Measurements from ENCODE around the gene PLXNB1. TPM values are rescaled to one million over a fixed set of nuclear protein-coding genes. Genes with fewer than 3 reads are reported as not detected.

PLXNB1 gene
- total RNA-seq, 3 donors from 2014 or later, result 6.0 to 7.2 (median 6.8) TPM

DNA sequence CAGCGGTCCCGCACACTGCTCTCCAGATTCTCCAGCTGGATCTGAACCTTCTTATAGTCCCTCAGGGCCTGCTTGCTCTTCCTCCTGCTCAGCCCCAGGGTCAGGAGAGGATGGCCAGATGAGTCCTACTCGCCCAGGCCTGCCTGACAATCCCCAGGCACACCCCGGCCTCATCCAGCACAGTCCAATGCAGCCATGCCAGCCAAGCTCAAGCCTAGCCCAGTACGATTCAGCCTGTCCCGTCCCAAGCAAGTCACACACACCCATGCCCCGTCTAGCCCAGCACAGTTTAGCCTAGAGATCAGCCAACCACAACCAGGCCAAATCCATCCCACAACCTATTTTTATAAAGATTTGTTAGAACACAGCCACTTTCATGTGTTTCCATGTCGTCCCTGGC, 16.8 kb downstream of the PLXNB1 start:
- H3K4me3 Mint-ChIP-seq, result no peak overlapping the region
- H3K9me3 Mint-ChIP-seq, result no peaks in the 10 kb centered on the region
- no peak for DNase-seq
- no peaks in the 10 kb centered on the region for H3K36me3 Mint-ChIP-seq (ENCODE audit: insufficient read depth)
- ATAC-seq, result no peak
- no peaks in the 10 kb centered on the region for H3K27me3 Mint-ChIP-seq (ENCODE audit: low read depth)
- H3K4me1 Mint-ChIP-seq (ENCODE audit: low read depth), result no peaks in the 10 kb centered on the region

DNA sequence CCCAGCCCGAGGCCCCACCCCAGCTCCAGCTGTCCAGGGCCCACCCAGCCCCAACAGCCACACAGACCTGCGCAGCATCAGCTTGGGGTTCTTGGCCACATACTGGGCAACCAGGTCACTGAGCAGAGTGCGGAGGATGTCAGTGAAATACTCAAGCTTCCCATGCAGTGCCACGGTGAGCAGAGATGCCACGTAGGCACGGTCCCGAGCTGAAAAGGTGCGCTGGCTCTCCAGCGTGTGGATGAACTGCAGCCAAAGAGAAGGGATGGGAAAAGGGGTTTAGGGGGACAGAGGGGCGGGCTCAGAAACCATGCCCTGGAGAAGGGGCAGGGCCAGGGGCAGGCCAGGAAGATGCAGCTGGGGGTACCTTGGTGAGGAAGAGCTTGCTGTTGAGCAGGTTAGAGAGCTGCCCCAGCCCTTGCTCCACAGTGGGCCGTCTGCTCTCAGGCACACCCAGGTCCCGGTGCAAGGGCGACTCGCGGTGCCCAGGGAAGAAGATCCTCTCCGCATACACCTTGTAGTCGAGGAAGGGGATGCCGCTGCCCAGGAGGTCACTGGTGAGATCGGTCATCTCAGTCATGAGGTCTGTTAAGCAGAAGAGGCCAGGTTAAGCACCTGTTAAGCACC, 17.4 kb downstream of the PLXNB1 start:
- Mint-ChIP-seq H3K27me3 (ENCODE audit: low read depth) (no peaks in the 10 kb centered on the region), H3K4me1 (ENCODE audit: low read depth) (no peaks in the 10 kb centered on the region), H3K9me3 (no peaks in the 10 kb centered on the region), H3K4me3 (no peak overlapping the region), H3K36me3 (ENCODE audit: insufficient read depth) (no peaks in the 10 kb centered on the region)
- ATAC-seq (no peak), DNase-seq (no peak)

- Mint-ChIP-seq H3K9me3 (no peaks in the 10 kb centered on the region), H3K4me1 (ENCODE audit: low read depth) (no peaks in the 10 kb centered on the region), H3K27me3 (ENCODE audit: low read depth) (no peaks in the 10 kb centered on the region), H3K4me3 (no peak overlapping the region), H3K36me3 (ENCODE audit: insufficient read depth) (no peaks in the 10 kb centered on the region)
- ATAC-seq, result no peak
- DNase-seq, result no peak
These were observed 18.1 kb downstream of the PLXNB1 start for GRCh38 chr3:48411606-48412374.

DNA sequence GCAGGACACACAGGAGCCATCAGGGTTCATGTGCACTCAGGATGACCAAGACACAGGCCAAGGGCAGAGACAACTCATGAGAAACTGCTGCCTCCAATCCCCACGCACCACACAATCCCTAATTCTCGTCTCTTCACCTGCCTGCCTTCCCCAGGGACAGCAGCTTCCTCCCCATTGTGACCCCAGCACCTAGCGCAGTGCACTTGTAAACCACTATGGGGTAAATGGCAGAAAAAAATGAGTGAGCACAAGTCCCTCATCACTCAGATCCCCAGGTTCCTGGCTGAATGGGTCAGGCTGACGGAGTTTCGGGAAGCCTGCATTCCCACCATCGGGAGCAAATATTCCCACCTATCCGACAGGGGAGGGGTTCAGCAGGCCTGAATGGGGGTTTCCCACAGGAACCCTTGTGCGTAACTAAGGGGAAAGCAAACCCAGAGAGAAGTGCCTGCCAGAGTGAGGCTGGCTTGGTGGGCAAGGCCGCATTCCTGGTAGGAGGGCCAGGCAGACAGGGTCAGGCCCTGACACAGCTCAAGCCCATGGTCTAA, 18.8 kb downstream of the PLXNB1 start:
- no peak for ATAC-seq
- no peaks in the 10 kb centered on the region for H3K27me3 Mint-ChIP-seq (ENCODE audit: low read depth)

GRCh38 chr3:48410205-48411040, 19.5 kb downstream of the PLXNB1 start:
- Mint-ChIP-seq H3K27me3 (ENCODE audit: low read depth) (no peaks in the 10 kb centered on the region), H3K4me1 (ENCODE audit: low read depth) (no peaks in the 10 kb centered on the region), H3K36me3 (ENCODE audit: insufficient read depth) (no peaks in the 10 kb centered on the region), H3K4me3 (no peak overlapping the region), H3K9me3 (no peaks in the 10 kb centered on the region)
- DNase-seq (no peak), ATAC-seq (no peak)

More for the DNA sequence above, 18.8 kb downstream of the PLXNB1 start:
- Mint-ChIP-seq H3K4me1 (ENCODE audit: low read depth) (no peaks in the 10 kb centered on the region), H3K36me3 (ENCODE audit: insufficient read depth) (no peaks in the 10 kb centered on the region), H3K9me3 (no peaks in the 10 kb centered on the region), H3K4me3 (no peak overlapping the region)
- no peak for DNase-seq

DNA sequence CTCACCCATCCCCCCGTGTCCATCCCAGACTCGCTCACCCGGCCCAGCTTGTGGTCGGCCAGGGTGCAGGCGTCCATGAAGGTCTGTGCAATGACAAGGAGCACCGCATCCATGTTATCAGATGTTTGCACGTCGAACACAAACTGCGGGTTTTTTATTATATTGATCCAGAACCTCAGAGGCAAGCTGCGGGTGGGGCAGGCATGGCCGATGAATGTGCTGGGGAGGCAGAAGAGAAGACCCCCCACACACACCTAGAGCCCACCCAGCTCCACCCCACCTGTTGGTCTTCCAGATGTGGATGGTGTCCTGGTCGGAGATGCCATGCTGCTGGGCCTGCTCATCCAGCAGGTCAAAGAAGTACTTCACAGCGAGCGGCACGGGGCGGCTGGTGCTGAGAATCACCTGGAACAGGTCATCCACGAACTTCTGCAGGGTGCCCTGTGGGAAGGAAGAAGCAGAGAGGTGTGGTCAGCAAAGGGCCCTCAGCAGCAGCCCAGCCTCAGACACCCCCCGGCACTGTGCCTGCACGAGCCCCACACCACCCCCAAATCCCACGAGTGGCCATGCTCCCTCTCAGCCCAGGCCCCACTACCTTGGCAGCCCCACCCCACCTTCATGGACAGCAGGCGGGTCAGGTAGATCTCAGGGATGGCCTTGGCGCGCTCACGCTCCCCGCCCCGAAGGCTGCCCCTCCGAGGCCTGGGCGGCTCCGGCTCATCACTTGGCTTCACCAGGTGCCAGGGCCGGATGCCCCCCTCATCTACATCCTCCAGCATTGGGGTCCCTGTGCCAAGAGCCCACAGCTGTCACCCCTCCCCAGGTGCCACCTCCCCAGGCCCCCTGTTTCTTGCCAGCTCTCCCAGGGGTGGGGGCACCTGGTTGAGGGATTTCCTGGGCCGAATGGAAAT, 20.3 kb downstream of the PLXNB1 start:
- Mint-ChIP-seq H3K27me3 (ENCODE audit: low read depth) (no peaks in the 10 kb centered on the region), H3K9me3 (no peaks in the 10 kb centered on the region), H3K4me3 (no peak overlapping the region), H3K4me1 (ENCODE audit: low read depth) (no peaks in the 10 kb centered on the region), H3K36me3 (ENCODE audit: insufficient read depth) (no peaks in the 10 kb centered on the region)
- no peak for ATAC-seq
- peak; percentile 3 for DNase-seq

DNA sequence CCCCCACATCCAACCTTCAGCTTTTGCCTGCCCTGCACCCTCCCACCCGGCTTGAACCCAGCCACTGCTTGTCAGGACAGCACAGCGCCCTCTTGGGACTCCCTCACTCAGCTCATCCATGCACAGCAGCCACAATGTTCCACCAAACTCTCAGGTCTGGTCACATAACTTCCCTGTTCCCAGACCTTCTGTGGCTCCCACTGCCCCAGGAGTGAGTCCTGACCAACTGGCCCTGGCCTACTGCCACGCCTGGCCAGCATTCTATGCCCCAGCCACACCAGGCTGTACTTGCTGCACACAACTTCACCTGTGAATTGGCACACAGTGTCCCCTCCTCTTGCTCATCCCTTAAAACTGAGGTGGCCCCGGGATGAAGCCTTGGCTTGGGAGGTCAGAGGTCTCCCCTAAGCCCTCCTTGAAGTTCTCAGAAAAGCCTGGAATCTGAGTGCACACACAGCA, 21.0 kb downstream of the PLXNB1 start:
- DNase-seq (peak; percentile 2), ATAC-seq (no peak)
- H3K4me1 Mint-ChIP-seq (ENCODE audit: low read depth), result no peaks in the 10 kb centered on the region
- H3K9me3 Mint-ChIP-seq, result no peaks in the 10 kb centered on the region
- H3K36me3 Mint-ChIP-seq (ENCODE audit: insufficient read depth), result no peaks in the 10 kb centered on the region
- no peaks in the 10 kb centered on the region for H3K27me3 Mint-ChIP-seq (ENCODE audit: low read depth)
- H3K4me3 Mint-ChIP-seq, result no peak overlapping the region

DNA sequence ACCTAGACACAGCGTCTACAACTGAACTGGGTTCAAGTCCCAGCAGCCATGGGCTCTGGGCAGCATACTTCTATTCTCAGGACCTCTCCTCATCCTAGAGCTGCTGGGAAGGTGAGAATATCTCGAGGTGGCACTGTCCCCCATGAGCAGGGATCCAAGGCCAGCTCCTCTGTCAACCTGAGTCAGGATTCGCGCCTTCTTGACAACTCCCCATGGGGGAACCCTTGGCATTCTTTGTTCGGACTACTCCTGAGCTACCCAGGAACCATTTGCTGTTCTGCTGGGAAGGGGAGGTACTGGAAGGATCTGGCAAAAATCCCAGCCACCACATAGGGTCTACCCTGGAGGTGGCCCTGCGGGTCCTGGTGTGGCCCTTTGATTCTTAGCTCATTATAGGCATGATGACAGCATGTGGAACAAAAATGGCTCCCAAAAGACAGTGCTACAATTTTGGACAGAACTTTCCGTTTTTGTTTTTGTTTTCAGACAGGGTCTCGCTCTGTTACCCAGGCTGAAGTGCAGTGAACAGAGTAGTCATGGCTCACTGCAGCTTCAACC, 22.3 kb downstream of the PLXNB1 start:
- Mint-ChIP-seq H3K4me1 (ENCODE audit: low read depth) (no peaks in the 10 kb centered on the region), H3K36me3 (ENCODE audit: insufficient read depth) (no peaks in the 10 kb centered on the region), H3K27me3 (ENCODE audit: low read depth) (no peaks in the 10 kb centered on the region), H3K9me3 (no peaks in the 10 kb centered on the region), H3K4me3 (no peak overlapping the region)
- DNase-seq, result no peak
- no peak for ATAC-seq

GRCh38 chr3:48406443-48407431, 23.1 kb downstream of the PLXNB1 start:
- H3K27me3 Mint-ChIP-seq (ENCODE audit: low read depth), result no peaks in the 10 kb centered on the region
- DNase-seq (peak; percentile 2), ATAC-seq (no peak)
- no peaks in the 10 kb centered on the region for H3K9me3 Mint-ChIP-seq
- no peak overlapping the region for H3K4me3 Mint-ChIP-seq
- no peaks in the 10 kb centered on the region for H3K4me1 Mint-ChIP-seq (ENCODE audit: low read depth)
- H3K36me3 Mint-ChIP-seq (ENCODE audit: insufficient read depth), result no peaks in the 10 kb centered on the region

DNA sequence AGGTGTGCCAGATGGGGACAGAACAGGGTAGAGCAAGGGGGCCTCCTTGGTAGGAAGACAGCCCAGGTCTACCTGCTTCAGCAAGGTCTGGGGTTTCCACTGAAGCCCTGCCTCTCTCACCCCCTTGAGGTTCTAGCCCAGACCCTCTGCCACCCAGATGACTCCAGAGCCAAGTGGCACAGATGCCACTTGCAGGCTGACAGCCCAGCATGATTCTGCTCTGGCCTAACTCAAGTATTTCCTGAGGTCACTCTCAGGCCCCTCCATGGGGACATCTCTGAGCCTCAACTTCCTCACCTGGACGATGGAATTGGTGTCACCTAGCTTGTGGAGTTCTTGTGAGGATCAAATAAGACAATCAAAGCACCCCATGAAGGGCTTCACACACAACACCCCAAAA, 23.9 kb downstream of the PLXNB1 start:
- H3K4me1 Mint-ChIP-seq (ENCODE audit: low read depth), result no peaks in the 10 kb centered on the region
- no peaks in the 10 kb centered on the region for H3K9me3 Mint-ChIP-seq
- ATAC-seq (no peak), DNase-seq (peak; percentile 2)
- no peak overlapping the region for H3K4me3 Mint-ChIP-seq
- no peaks in the 10 kb centered on the region for H3K36me3 Mint-ChIP-seq (ENCODE audit: insufficient read depth)
- H3K27me3 Mint-ChIP-seq (ENCODE audit: low read depth), result no peaks in the 10 kb centered on the region

- no peak for ATAC-seq
- Mint-ChIP-seq H3K4me1 (ENCODE audit: low read depth) (no peaks in the 10 kb centered on the region), H3K36me3 (ENCODE audit: insufficient read depth) (no peaks in the 10 kb centered on the region)
These were observed 24.5 kb downstream of the PLXNB1 start for GRCh38 chr3:48405343-48405881.

More at GRCh38 chr3:48405343-48405881, 24.5 kb downstream of the PLXNB1 start:
- H3K9me3 Mint-ChIP-seq, result no peaks in the 10 kb centered on the region
- no peak overlapping the region for H3K4me3 Mint-ChIP-seq
- DNase-seq, result peak; percentile 4
- no peaks in the 10 kb centered on the region for H3K27me3 Mint-ChIP-seq (ENCODE audit: low read depth)
